ENCODE results near the gene ZNF358.

ZNF358 gene

GRCh38 chr19:7515645-7516151, at the start of gene ZNF358:
ZNF358 (plus strand) TSS chr19:7516103; CDS start chr19:7519243, 3,140 bp downstream.
- Histone ChIP-seq H3K4me1 (ENCODE audit: insufficient read depth, low read length) (peaks cover 5% of the 10 kb centered on the region; the same call in 1 of the 2 replicates), H3K4me3 (ENCODE audit: low read length) (peak within 1 kb of the TSS; percentile 81), H3K27ac (ENCODE audit: low read length) (peak within 1 kb of the TSS; percentile 72), H3K9ac (ENCODE audit: low read depth, low read length) (peak within 1 kb of the TSS; percentile 94), H3K9me3 (ENCODE audit: insufficient read depth, low read depth, low read length) (no peaks in the 10 kb centered on the region), H3K36me3 (ENCODE audit: insufficient read depth, low read depth, low read length) (peaks cover 4% of the 10 kb centered on the region; the same call in 1 of the 2 replicates), H3K27me3 (ENCODE audit: insufficient read depth, low read length) (no peaks in the 10 kb centered on the region)

GRCh38 chr19:7467009-7467989, 48.6 kb upstream of the ZNF358 start:
- Histone ChIP-seq H3K36me3 (ENCODE audit: insufficient read depth, low read depth, low read length) (peaks cover 33% of the 10 kb centered on the region), H3K27me3 (ENCODE audit: insufficient read depth, low read length) (no peaks in the 10 kb centered on the region), H3K9ac (ENCODE audit: low read depth, low read length) (no peak overlapping the region), H3K27ac (ENCODE audit: low read length) (no peak overlapping the region), H3K9me3 (ENCODE audit: insufficient read depth, low read depth, low read length) (no peaks in the 10 kb centered on the region), H3K4me3 (ENCODE audit: low read length) (no peak overlapping the region), H3K4me1 (ENCODE audit: insufficient read depth, low read length) (no peaks in the 10 kb centered on the region)

- no peak overlapping the region for H3K9ac ChIP-seq (ENCODE audit: low read depth, low read length)
- no peaks in the 10 kb centered on the region for H3K9me3 ChIP-seq (ENCODE audit: insufficient read depth, low read depth, low read length)
- no peaks in the 10 kb centered on the region for H3K27me3 ChIP-seq (ENCODE audit: insufficient read depth, low read length)
- H3K27ac ChIP-seq (ENCODE audit: low read length): no peak overlapping the region
- peaks cover 22% of the 10 kb centered on the region for H3K36me3 ChIP-seq (ENCODE audit: insufficient read depth, low read depth, low read length)
- no peaks in the 10 kb centered on the region for H3K4me1 ChIP-seq (ENCODE audit: insufficient read depth, low read length)
- no peak overlapping the region for H3K4me3 ChIP-seq (ENCODE audit: low read length)
These were observed 47.1 kb upstream of the ZNF358 start for GRCh38 chr19:7468840-7469239.

- Histone ChIP-seq H3K4me1 (ENCODE audit: insufficient read depth, low read length) (no peaks in the 10 kb centered on the region), H3K36me3 (ENCODE audit: insufficient read depth, low read depth, low read length) (peaks cover 16% of the 10 kb centered on the region), H3K9me3 (ENCODE audit: insufficient read depth, low read depth, low read length) (no peaks in the 10 kb centered on the region), H3K9ac (ENCODE audit: low read depth, low read length) (no peak overlapping the region), H3K4me3 (ENCODE audit: low read length) (no peak overlapping the region), H3K27me3 (ENCODE audit: insufficient read depth, low read length) (no peaks in the 10 kb centered on the region), H3K27ac (ENCODE audit: low read length) (no peak overlapping the region)
These were observed 46.1 kb upstream of the ZNF358 start for GRCh38 chr19:7469669-7470285.

- Histone ChIP-seq H3K27me3 (ENCODE audit: insufficient read depth, low read length) (no peaks in the 10 kb centered on the region), H3K9me3 (ENCODE audit: insufficient read depth, low read depth, low read length) (no peaks in the 10 kb centered on the region), H3K4me3 (ENCODE audit: low read length) (no peak overlapping the region), H3K27ac (ENCODE audit: low read length) (no peak overlapping the region), H3K9ac (ENCODE audit: low read depth, low read length) (no peak overlapping the region), H3K36me3 (ENCODE audit: insufficient read depth, low read depth, low read length) (peaks cover 16% of the 10 kb centered on the region), H3K4me1 (ENCODE audit: insufficient read depth, low read length) (no peaks in the 10 kb centered on the region)
These were observed 45.2 kb upstream of the ZNF358 start for GRCh38 chr19:7470540-7471305.

GRCh38 chr19:7471696-7472615, 43.9 kb upstream of the ZNF358 start:
- Histone ChIP-seq H3K9me3 (ENCODE audit: insufficient read depth, low read depth, low read length) (no peaks in the 10 kb centered on the region), H3K27ac (ENCODE audit: low read length) (no peak overlapping the region), H3K9ac (ENCODE audit: low read depth, low read length) (no peak overlapping the region), H3K27me3 (ENCODE audit: insufficient read depth, low read length) (no peaks in the 10 kb centered on the region), H3K4me3 (ENCODE audit: low read length) (no peak overlapping the region), H3K36me3 (ENCODE audit: insufficient read depth, low read depth, low read length) (peaks cover 16% of the 10 kb centered on the region), H3K4me1 (ENCODE audit: insufficient read depth, low read length) (no peaks in the 10 kb centered on the region)

GRCh38 chr19:7475665-7476064, 40.2 kb upstream of the ZNF358 start:
- no peaks in the 10 kb centered on the region for H3K27me3 ChIP-seq (ENCODE audit: insufficient read depth, low read length)
- H3K4me1 ChIP-seq (ENCODE audit: insufficient read depth, low read length): no peaks in the 10 kb centered on the region
- H3K9me3 ChIP-seq (ENCODE audit: insufficient read depth, low read depth, low read length): no peaks in the 10 kb centered on the region
- no peak overlapping the region for H3K9ac ChIP-seq (ENCODE audit: low read depth, low read length)
- H3K27ac ChIP-seq (ENCODE audit: low read length): no peak overlapping the region
- H3K4me3 ChIP-seq (ENCODE audit: low read length): no peak overlapping the region
- H3K36me3 ChIP-seq (ENCODE audit: insufficient read depth, low read depth, low read length): no peaks in the 10 kb centered on the region; the same call in 1 of the 2 replicates

- H3K27me3 ChIP-seq (ENCODE audit: insufficient read depth, low read length): no peaks in the 10 kb centered on the region
- no peaks in the 10 kb centered on the region for H3K9me3 ChIP-seq (ENCODE audit: insufficient read depth, low read depth, low read length)
- no peak overlapping the region for H3K4me3 ChIP-seq (ENCODE audit: low read length)
- no peaks in the 10 kb centered on the region for H3K4me1 ChIP-seq (ENCODE audit: insufficient read depth, low read length)
- no peaks in the 10 kb centered on the region for H3K36me3 ChIP-seq (ENCODE audit: insufficient read depth, low read depth, low read length)
- no peak overlapping the region for H3K27ac ChIP-seq (ENCODE audit: low read length)
- no peak overlapping the region for H3K9ac ChIP-seq (ENCODE audit: low read depth, low read length)
These were observed 39.7 kb upstream of the ZNF358 start for GRCh38 chr19:7476241-7476640.

- H3K4me1 ChIP-seq (ENCODE audit: insufficient read depth, low read length): no peaks in the 10 kb centered on the region
- no peak overlapping the region for H3K27ac ChIP-seq (ENCODE audit: low read length)
- H3K9me3 ChIP-seq (ENCODE audit: insufficient read depth, low read depth, low read length): no peaks in the 10 kb centered on the region
- H3K27me3 ChIP-seq (ENCODE audit: insufficient read depth, low read length): no peaks in the 10 kb centered on the region
- no peak overlapping the region for H3K4me3 ChIP-seq (ENCODE audit: low read length)
- H3K36me3 ChIP-seq (ENCODE audit: insufficient read depth, low read depth, low read length): no peaks in the 10 kb centered on the region
- H3K9ac ChIP-seq (ENCODE audit: low read depth, low read length): no peak overlapping the region
These were observed 39.0 kb upstream of the ZNF358 start for GRCh38 chr19:7476777-7477494.

- H3K4me1 ChIP-seq (ENCODE audit: insufficient read depth, low read length): no peaks in the 10 kb centered on the region
- H3K9me3 ChIP-seq (ENCODE audit: insufficient read depth, low read depth, low read length): no peaks in the 10 kb centered on the region
- no peak overlapping the region for H3K9ac ChIP-seq (ENCODE audit: low read depth, low read length)
- H3K27ac ChIP-seq (ENCODE audit: low read length): no peak overlapping the region
- no peaks in the 10 kb centered on the region for H3K27me3 ChIP-seq (ENCODE audit: insufficient read depth, low read length)
- no peak overlapping the region for H3K4me3 ChIP-seq (ENCODE audit: low read length)
- no peaks in the 10 kb centered on the region for H3K36me3 ChIP-seq (ENCODE audit: insufficient read depth, low read depth, low read length)
These were observed 38.1 kb upstream of the ZNF358 start for GRCh38 chr19:7477758-7478157.

Data from iPS-20b (cell line).